K562 (cell line): ENCODE results near the gene RIPPLY3. TPM values are rescaled to one million over a fixed set of nuclear protein-coding genes. Genes with fewer than 3 reads are reported as not detected.

Experiments used
- BRF1 ChIP-seq: IDR thresholded peaks from 3 replicates; pipeline ENCODE4 v1.6.1; 2011; ENCODE audit warnings: borderline replicate concordance, mild to moderate bottlenecking; ENCODE audit not compliant: insufficient read length; ENCODE audit errors: extremely low read depth
- CC2D1A ChIP-seq: fragments of 450-650 bp; IDR thresholded peaks from 2 replicates; pipeline ENCODE4 v1.6.1; 2017; ENCODE audit warnings: mild to moderate bottlenecking
- FIP1L1 ChIP-seq: fragments of 200-400 bp; formaldehyde crosslinking; IDR thresholded peaks from 2 replicates; pipeline ENCODE4 v1.6.1; 2018; ENCODE audit warnings: mild to moderate bottlenecking, low read depth, low read length; ENCODE audit not compliant: poor library complexity, severe bottlenecking
- HSF4 ChIP-seq: fragments of 250-450 bp; sonication (Bioruptor Pico); IDR thresholded peaks from 2 replicates; pipeline ENCODE4 v2.1.2; 2022; ENCODE audit warnings: mild to moderate bottlenecking, moderate library complexity, borderline replicate concordance
- JUN ChIP-seq, 2 experiments: sonication (generic) in 1 of 2; formaldehyde crosslinking in 1 of 2; IDR thresholded peaks; 2 replicates each; pipeline versions ENCODE4 v1.6.1 to v1.8.0; 2012 to 2022; ENCODE audit warnings: borderline replicate concordance in 2 of 2, mild to moderate bottlenecking in 2 of 2, improper control_type of control experiment in 1 of 2, low read depth in 1 of 2, low read length in 1 of 2, missing genetic modification reagents in 1 of 2
- KHSRP ChIP-seq: fragments of 450-650 bp; IDR thresholded peaks from 2 replicates; pipeline ENCODE4 v1.6.1; 2017
- KLF16 ChIP-seq: IDR thresholded peaks from 2 replicates; pipeline ENCODE4 v1.6.1; 2016; ENCODE audit warnings: antibody characterized with exemption
- MTA2 ChIP-seq: fragments of 450-650 bp; IDR thresholded peaks from 2 replicates; pipeline ENCODE4 v1.6.1; 2016; ENCODE audit warnings: low read depth
- NCOA1 ChIP-seq: fragments of 450-650 bp; IDR thresholded peaks from 2 replicates; pipeline ENCODE4 v1.6.1; 2016; ENCODE audit warnings: low read depth
- NR2C1 ChIP-seq, 2 experiments: fragments of 450-650 bp; IDR thresholded peaks; 2 replicates each; pipeline ENCODE4 v1.6.1; 2017; ENCODE audit warnings: mild to moderate bottlenecking in 2 of 2, antibody characterized with exemption in 1 of 2, inconsistent platforms in 1 of 2, missing compliant biosample characterization in 1 of 2, missing genetic modification characterization in 1 of 2
- NR2C2 ChIP-seq, 2 experiments: fragments of 200-800 bp in 1 of 2; sonication (Bioruptor generic) in 1 of 2; sonication (generic) in 1 of 2; formaldehyde crosslinking in 1 of 2; IDR thresholded peaks; 2 replicates each; pipeline versions ENCODE4 v1.6.1 to v1.8.0; 2016 to 2022; ENCODE audit warnings: mild to moderate bottlenecking in 1 of 2, missing compliant biosample characterization in 1 of 2, missing genetic modification characterization in 1 of 2, missing genetic modification reagents in 1 of 2
- RAD51 ChIP-seq: fragments of 450-650 bp; IDR thresholded peaks from 2 replicates; pipeline ENCODE4 v1.7.1; 2016; ENCODE audit warnings: low read depth, mild to moderate bottlenecking, borderline replicate concordance
- YY1 ChIP-seq, 3 experiments: IDR thresholded peaks; 2 replicates each; pipeline ENCODE4 v1.6.1; 2011; ENCODE audit warnings: low read length in 2 of 3, mild to moderate bottlenecking in 2 of 3, moderate library complexity in 2 of 3, borderline replicate concordance in 1 of 3, control low read depth in 1 of 3, low read depth in 1 of 3; ENCODE audit not compliant: insufficient read depth in 3 of 3, insufficient replicate concordance in 2 of 3, control insufficient read depth in 1 of 3, insufficient read length in 1 of 3; ENCODE audit errors: extremely low read depth in 1 of 3
- ZFP1 ChIP-seq: fragments of 450-650 bp; formaldehyde crosslinking; IDR thresholded peaks from 2 replicates; pipeline ENCODE4 v1.4.0; 2020; ENCODE audit warnings: mild to moderate bottlenecking, mixed read lengths
- ZNF143 ChIP-seq: sonication (generic); formaldehyde crosslinking; IDR thresholded peaks from 2 replicates; pipeline ENCODE4 v1.9.0; 2022; ENCODE audit warnings: mild to moderate bottlenecking, missing genetic modification reagents
- ZNF316 ChIP-seq: fragments of 450-650 bp; IDR thresholded peaks from 2 replicates; pipeline ENCODE4 v1.6.1; 2016
- ZNF354B ChIP-seq: fragments of 250-450 bp; sonication (Bioruptor Pico); IDR thresholded peaks from 2 replicates; pipeline ENCODE4 v1.4.0; 2020
- ZNF589 ChIP-seq: fragments of 200-800 bp; sonication (Bioruptor generic); IDR thresholded peaks from 2 replicates; pipeline ENCODE4 v1.6.1; 2016; ENCODE audit warnings: low read depth, missing genetic modification characterization, missing compliant biosample characterization
- polyA plus RNA-seq, 8 experiments: library from polyadenylated mRNA; depleted of rRNA in 4 of 8; stranded (reverse) in 5 of 8; unstranded in 3 of 8; fragments of >200 nt; fragmentation: Nextera tagmentation in 2 of 8; fragmentation: Illumina TruSeq in 1 of 8; extraction: Ambion mirVana in 2 of 8; extraction: Trizol in 1 of 8; gene quantifications; 2 replicates each; pipeline versions ENCODE4 v1.2.1 to v1.2.3, GENCODE V29; 2011 to 2014; ENCODE audit warnings: inconsistent platforms in 1 of 8, missing spikeins in 1 of 8
- total RNA-seq, 7 experiments: library from RNA; depleted of rRNA in 6 of 7; stranded (reverse); fragments of >200 nt in 6 of 7; fragmentation: Illumina TruSeq in 2 of 7; extraction: Trizol in 2 of 7; gene quantifications; 2 replicates each; pipeline versions ENCODE4 v1.2.1 to v1.2.3, GENCODE V29; 2011 to 2021; ENCODE audit warnings: low replicate concordance in 1 of 7
- TF ChIP-seq, protein P1 (sequence below): fragments of 450-650 bp; IDR thresholded peaks from 2 replicates; pipeline ENCODE4 v1.6.1; 2016; ENCODE audit warnings: antibody characterized with exemption
- TF ChIP-seq, protein P2 (sequence below): sonication (generic); formaldehyde crosslinking; IDR thresholded peaks from 2 replicates; pipeline ENCODE4 v1.8.1; 2023; ENCODE audit warnings: mild to moderate bottlenecking, missing genetic modification reagents
- TF ChIP-seq, protein P3 (sequence below): fragments of 250-450 bp; sonication (Bioruptor Pico); IDR thresholded peaks from 2 replicates; pipeline ENCODE4 v1.8.0; 2022; ENCODE audit warnings: moderate library complexity, mild to moderate bottlenecking, inconsistent platforms

Gene RIPPLY3
- total and polyA plus RNA-seq, 9 of the 15 experiments (the other 6 are each of a cell fraction or from before 2014, with no cell fraction given): not detected

DNA sequence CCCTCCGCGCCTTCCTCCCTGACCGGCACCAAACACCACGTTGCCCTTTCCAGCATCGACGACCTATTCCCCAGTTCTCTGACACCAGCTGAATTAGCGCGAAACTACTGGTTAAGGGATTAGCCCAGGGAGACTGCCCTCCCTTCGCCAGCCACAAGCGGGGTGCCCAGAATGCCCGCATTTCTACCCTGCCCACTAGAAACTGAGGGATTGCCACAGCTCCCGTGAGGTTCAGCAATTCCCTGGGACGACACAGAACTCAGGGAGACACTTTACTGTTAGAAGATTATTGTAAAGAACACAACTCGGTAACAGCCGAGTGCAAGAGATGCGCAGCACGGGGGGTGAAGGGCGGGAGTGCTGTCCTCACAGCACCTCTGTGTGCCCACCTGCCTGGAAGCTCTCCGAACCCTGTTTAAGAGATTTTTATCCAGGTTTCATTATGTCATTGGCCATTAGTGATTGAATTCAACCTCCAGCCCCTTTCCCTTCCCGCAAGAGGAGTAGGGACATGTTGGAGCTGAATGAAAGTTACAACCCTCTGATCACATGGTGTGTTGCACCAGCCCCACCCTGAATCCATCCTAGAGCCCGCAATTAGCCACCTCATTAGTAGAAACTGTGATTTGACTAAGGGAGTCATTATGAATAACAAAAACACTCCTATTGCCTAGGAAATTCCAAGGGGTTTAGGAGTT, 15.8 kb upstream of the RIPPLY3 start (continued):
- TF ChIP-seq, protein P1, sequence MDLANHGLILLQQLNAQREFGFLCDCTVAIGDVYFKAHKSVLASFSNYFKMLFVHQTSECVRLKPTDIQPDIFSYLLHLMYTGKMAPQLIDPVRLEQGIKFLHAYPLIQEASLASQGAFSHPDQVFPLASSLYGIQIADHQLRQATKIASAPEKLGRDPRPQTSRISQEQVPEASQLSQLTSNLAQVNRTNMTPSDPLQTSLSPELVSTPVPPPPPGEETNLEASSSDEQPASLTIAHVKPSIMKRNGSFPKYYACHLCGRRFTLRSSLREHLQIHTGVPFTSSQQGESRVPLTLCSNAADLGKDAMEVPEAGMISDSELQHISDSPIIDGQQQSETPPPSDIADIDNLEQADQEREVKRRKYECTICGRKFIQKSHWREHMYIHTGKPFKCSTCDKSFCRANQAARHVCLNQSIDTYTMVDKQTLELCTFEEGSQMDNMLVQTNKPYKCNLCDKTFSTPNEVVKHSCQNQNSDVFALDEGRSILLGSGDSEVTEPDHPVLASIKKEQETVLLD: 0 out of 2 replicates have a peak, but pooled peaks have one; percentile 44
- TF ChIP-seq KHSRP (no peak), ZNF143 (no peak), YY1 (IDR thresholded peaks at IDR 0.05; ENCODE audit: borderline replicate concordance in 1 of 3, control insufficient read depth in 1 of 3, extremely low read depth in 1 of 3, insufficient read depth in 3 of 3, insufficient read length in 1 of 3, insufficient replicate concordance in 2 of 3, low read depth in 1 of 3, low read length in 2 of 3) (no peak), ZFP1 (CRISPR knock-in tag) (no peak), JUN (IDR thresholded peaks at IDR 0.05; ENCODE audit: borderline replicate concordance, low read depth, low read length) (no peak), JUN (CRISPR knock-in tag; IDR thresholded peaks at IDR 0.05; ENCODE audit: borderline replicate concordance) (no peak), NR2C1 (IDR thresholded peaks at IDR 0.05) (no peak), NR2C1 (tag; IDR thresholded peaks at IDR 0.05) (peak; percentile 8; the same call in 1 of the 2 replicates), BRF1 (no peak), HSF4 (CRISPR knock-in tag) (no peak), CC2D1A (no peak), FIP1L1 (no peak), NR2C2 (CRISPR knock-in tag; IDR thresholded peaks at IDR 0.05) (no peak), NR2C2 (tag; IDR thresholded peaks at IDR 0.05) (no peak), RAD51 (0 out of 2 replicates have a peak, but pooled peaks have one; percentile 20), NCOA1 (no peak), MTA2 (no peak), ZNF316 (no peak), ZNF354B (CRISPR knock-in tag) (no peak), ZNF589 (CRISPR knock-in tag) (no peak), KLF16 (no peak)
- TF ChIP-seq, protein P2, sequence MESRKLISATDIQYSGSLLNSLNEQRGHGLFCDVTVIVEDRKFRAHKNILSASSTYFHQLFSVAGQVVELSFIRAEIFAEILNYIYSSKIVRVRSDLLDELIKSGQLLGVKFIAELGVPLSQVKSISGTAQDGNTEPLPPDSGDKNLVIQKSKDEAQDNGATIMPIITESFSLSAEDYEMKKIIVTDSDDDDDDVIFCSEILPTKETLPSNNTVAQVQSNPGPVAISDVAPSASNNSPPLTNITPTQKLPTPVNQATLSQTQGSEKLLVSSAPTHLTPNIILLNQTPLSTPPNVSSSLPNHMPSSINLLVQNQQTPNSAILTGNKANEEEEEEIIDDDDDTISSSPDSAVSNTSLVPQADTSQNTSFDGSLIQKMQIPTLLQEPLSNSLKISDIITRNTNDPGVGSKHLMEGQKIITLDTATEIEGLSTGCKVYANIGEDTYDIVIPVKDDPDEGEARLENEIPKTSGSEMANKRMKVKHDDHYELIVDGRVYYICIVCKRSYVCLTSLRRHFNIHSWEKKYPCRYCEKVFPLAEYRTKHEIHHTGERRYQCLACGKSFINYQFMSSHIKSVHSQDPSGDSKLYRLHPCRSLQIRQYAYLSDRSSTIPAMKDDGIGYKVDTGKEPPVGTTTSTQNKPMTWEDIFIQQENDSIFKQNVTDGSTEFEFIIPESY (CRISPR knock-in tag): peak; percentile 48
- TF ChIP-seq, protein P3, sequence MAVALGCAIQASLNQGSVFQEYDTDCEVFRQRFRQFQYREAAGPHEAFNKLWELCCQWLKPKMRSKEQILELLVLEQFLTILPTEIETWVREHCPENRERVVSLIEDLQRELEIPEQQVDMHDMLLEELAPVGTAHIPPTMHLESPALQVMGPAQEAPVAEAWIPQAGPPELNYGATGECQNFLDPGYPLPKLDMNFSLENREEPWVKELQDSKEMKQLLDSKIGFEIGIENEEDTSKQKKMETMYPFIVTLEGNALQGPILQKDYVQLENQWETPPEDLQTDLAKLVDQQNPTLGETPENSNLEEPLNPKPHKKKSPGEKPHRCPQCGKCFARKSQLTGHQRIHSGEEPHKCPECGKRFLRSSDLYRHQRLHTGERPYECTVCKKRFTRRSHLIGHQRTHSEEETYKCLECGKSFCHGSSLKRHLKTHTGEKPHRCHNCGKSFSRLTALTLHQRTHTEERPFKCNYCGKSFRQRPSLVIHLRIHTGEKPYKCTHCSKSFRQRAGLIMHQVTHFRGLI (CRISPR knock-in tag): no peak
